Natural killer cell (primary cell): ENCODE results near the gene MTF2. TPM values are rescaled to one million over a fixed set of nuclear protein-coding genes. Genes with fewer than 3 reads are reported as not detected.
A peak's percentile ranks its signal among the peaks of the same experiment; 100 is the strongest.

ENCODE experiments used
- ATAC-seq, 3 donors: fragments of 150-1000 bp in 2 of 3; fragments of 200-7000 bp in 1 of 3; cut with Tn5 transposase; 1 replicate in 1 of 3; 2 replicates in 2 of 3; pipeline ENCODE4 v1.10.0; 2021; ENCODE audit warnings: mild to moderate bottlenecking in 2 of 3, moderate library complexity in 2 of 3
- DNase-seq, 2 donors: peaks; one replicate each; pipeline versions ENCODE4 v3.0.0 to v3.0.0-alpha.2; 2013 to 2021; ENCODE audit warnings: mixed read lengths in 1 of 2
- H3K27ac ChIP-seq: one replicate; pipeline ENCODE4 v1.5.1; 2013; ENCODE audit warnings: mild to moderate bottlenecking, low read length
- H3K27me3 ChIP-seq: one replicate; pipeline ENCODE4 v1.6.1; 2013; ENCODE audit warnings: low read length; ENCODE audit not compliant: control insufficient read depth, insufficient read depth
- H3K36me3 ChIP-seq: one replicate; pipeline ENCODE4 v1.6.1; 2013; ENCODE audit warnings: low read length; ENCODE audit not compliant: control insufficient read depth, insufficient read depth
- H3K4me1 ChIP-seq: one replicate; pipeline ENCODE4 v1.6.1; 2013; ENCODE audit warnings: low read length; ENCODE audit not compliant: control insufficient read depth, insufficient read depth
- H3K4me3 ChIP-seq: one replicate; pipeline ENCODE4 v1.5.1; 2013; ENCODE audit warnings: low read length
- H3K9me3 ChIP-seq: one replicate; pipeline ENCODE4 v1.6.1; 2013; ENCODE audit warnings: low read length; ENCODE audit not compliant: control insufficient read depth, insufficient read depth
- H3K27ac Mint-ChIP-seq, 2 donors: one replicate each; pipeline ENCODE4 v1.8.0; 2022; ENCODE audit warnings: mild to moderate bottlenecking in 2 of 2, mixed read lengths in 2 of 2, moderate library complexity in 1 of 2
- H3K27me3 Mint-ChIP-seq, 2 donors: one replicate each; pipeline ENCODE4 v1.8.0; 2022; ENCODE audit warnings: low read depth in 2 of 2, mixed read lengths in 2 of 2
- H3K36me3 Mint-ChIP-seq: one replicate; pipeline ENCODE4 v1.8.0; 2022; ENCODE audit warnings: mixed read lengths
- H3K4me1 Mint-ChIP-seq, 2 donors: one replicate each; pipeline ENCODE4 v1.8.0; 2022; ENCODE audit warnings: mixed read lengths in 2 of 2
- H3K4me3 Mint-ChIP-seq: one replicate; pipeline ENCODE4 v1.8.0; 2022; ENCODE audit warnings: mild to moderate bottlenecking, moderate library complexity, mixed read lengths
- H3K9me3 Mint-ChIP-seq, 2 donors: one replicate each; pipeline ENCODE4 v1.8.0; 2022; ENCODE audit warnings: mixed read lengths in 2 of 2
- CTCF ChIP-seq: fragments of 200-600 bp; IDR thresholded peaks from one replicate; pipeline ENCODE4 v1.8.0; 2022; ENCODE audit warnings: antibody characterized with exemption
- WGBS: methylation state at CpG from one replicate; pipeline ENCODE4 v1.1.7; 2013; ENCODE audit warnings: missing lambda C conversion rate; ENCODE audit not compliant: insufficient coverage; 5-methylcytosine and 5-hydroxymethylcytosine counted together
- intact Hi-C: fragments of 100-400 bp; cut with micrococcal nuclease; formaldehyde crosslinking; loops from one replicate; pipeline ENCODE4 v1.14.2; 2022
- total RNA-seq, 4 donors: library from RNA; stranded (reverse); fragments of 120-200 nt in 1 of 4; gene quantifications; one replicate each; pipeline versions ENCODE4 v1.2.3 to v1.2.4, GENCODE V29; 2013 to 2022

Gene MTF2
- total RNA-seq, 3 donors from 2014 or later (not counting 1 experiment from before 2014, with no cell fraction given), result 46.1 to 65.7 (median 47.8) TPM

DNA sequence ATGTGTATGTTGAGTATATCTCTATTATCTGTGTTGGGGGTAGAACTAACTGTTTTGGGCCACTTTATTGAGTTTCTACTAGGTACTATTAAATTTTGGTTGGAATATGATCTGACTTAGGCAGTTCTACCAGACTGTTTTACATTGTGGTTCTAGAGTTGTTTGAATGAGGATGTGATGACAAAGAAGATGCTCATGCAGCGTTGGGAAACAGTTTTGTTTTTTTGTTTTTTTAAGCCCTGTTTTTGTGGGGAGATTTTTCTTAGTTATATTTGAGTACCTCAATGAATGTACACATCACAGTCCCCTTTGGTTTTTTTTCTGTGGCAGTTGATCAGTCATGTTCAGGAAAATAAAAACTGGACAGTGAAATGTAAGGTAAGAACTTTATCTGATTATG lies 61.0 kb downstream of the MTF2 start:
- no peak overlapping the region for H3K27ac ChIP-seq
- no peaks in the 10 kb centered on the region for H3K9me3 ChIP-seq
- peaks cover 49% of the 10 kb centered on the region for H3K36me3 ChIP-seq
- no peaks in the 10 kb centered on the region for H3K27me3 ChIP-seq
- ATAC-seq (no peak), DNase-seq (no peak)
- no peaks in the 10 kb centered on the region for H3K9me3 Mint-ChIP-seq
- peaks cover 7% of the 10 kb centered on the region for H3K36me3 Mint-ChIP-seq
- no peak for TF ChIP-seq CTCF
- H3K27ac Mint-ChIP-seq, result peak overlapping the region; percentile 16 to 24
- no peak overlapping the region for H3K4me3 Mint-ChIP-seq
- WGBS, result 50% methylated on average over 1 of the region's 1 CpG
- intact Hi-C loops, result no loop called here
- no peaks in the 10 kb centered on the region for H3K27me3 Mint-ChIP-seq
- H3K4me1 ChIP-seq, result no peaks in the 10 kb centered on the region
- no peaks in the 10 kb centered on the region for H3K4me1 Mint-ChIP-seq
- H3K4me3 ChIP-seq, result no peak overlapping the region

GRCh38 chr1:93142161-93142560 lies 63.1 kb downstream of the MTF2 start:
- DNase-seq, result no peak
- no peak for ATAC-seq

DNA sequence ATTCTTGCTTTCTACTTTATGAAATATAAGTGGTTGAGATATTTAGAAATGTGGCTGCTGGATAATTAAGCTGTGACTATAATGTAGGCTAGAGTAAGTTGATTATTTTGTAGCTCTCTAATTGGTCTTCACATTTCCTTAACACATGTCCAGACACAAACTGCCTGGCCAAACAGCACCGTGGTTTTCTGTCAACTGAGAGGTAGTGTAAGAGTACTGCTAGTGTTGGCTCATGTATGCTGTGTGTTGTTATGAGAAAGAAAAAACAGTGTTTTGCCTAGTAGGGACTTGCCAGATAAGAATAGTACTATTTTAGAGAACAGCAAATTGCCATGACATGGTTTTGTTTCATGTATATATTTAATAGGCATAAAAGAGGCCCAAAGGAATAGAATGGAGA lies 64.1 kb downstream of the MTF2 start:
- 88% methylated on average over 1 of the region's 1 CpG for WGBS

More at GRCh38 chr1:93142161-93142560, 63.1 kb downstream of the MTF2 start:
- Mint-ChIP-seq H3K9me3 (no peaks in the 10 kb centered on the region), H3K4me1 (no peaks in the 10 kb centered on the region), H3K4me3 (no peak overlapping the region), H3K36me3 (no peaks in the 10 kb centered on the region), H3K27me3 (no peaks in the 10 kb centered on the region), H3K27ac (no peak overlapping the region)
- no peaks in the 10 kb centered on the region for H3K9me3 ChIP-seq
- intact Hi-C loops, result no loop called here
- H3K4me1 ChIP-seq, result no peaks in the 10 kb centered on the region
- H3K4me3 ChIP-seq, result no peak overlapping the region
- H3K27me3 ChIP-seq, result no peaks in the 10 kb centered on the region
- no peak overlapping the region for H3K27ac ChIP-seq
- WGBS, result 100% methylated on average over 2 of the region's 2 CpGs
- no peak for TF ChIP-seq CTCF
- peaks cover 30% of the 10 kb centered on the region for H3K36me3 ChIP-seq

More for the DNA sequence above, 64.1 kb downstream of the MTF2 start:
- peaks cover 23% of the 10 kb centered on the region for H3K36me3 ChIP-seq
- H3K9me3 ChIP-seq, result no peaks in the 10 kb centered on the region
- no peaks in the 10 kb centered on the region for H3K9me3 Mint-ChIP-seq
- no peaks in the 10 kb centered on the region for H3K36me3 Mint-ChIP-seq
- no peak for DNase-seq
- no peaks in the 10 kb centered on the region for H3K27me3 ChIP-seq
- TF ChIP-seq CTCF, result no peak
- peaks cover 0 to 4% of the 10 kb centered on the region in 2 donors for H3K4me1 Mint-ChIP-seq
- no peak overlapping the region for H3K4me3 ChIP-seq
- ATAC-seq, result no peak
- H3K27me3 Mint-ChIP-seq, result no peaks in the 10 kb centered on the region
- no peaks in the 10 kb centered on the region for H3K4me1 ChIP-seq
- H3K27ac ChIP-seq, result no peak overlapping the region
- no peak overlapping the region for H3K27ac Mint-ChIP-seq
- no peak overlapping the region for H3K4me3 Mint-ChIP-seq
- intact Hi-C loops, result no loop called here
